ENCODE results near the gene GFOD1. TPM values are rescaled to one million over a fixed set of nuclear protein-coding genes. Genes with fewer than 3 reads are reported as not detected.

Gene GFOD1
- total and polyA plus RNA-seq, 10 of the 15 experiments (the other 5 are each of a cell fraction or from before 2014, with no cell fraction given) = 6.5 to 41.4 (median 16.0) TPM

GRCh38 chr6:13314806-13315205, 172.6 kb downstream of the GFOD1 start:
- SMC1A ChIA-PET (ENCODE audit: uncharacterized antibody, unreplicated experiment) = interaction anchor here (0.8 to 2.6 kb wide), 10 partner anchors 10 to 403 kb away, joined by 3 to 13 read pairs (median 4); partner anchors contain the start of gene TBC1D7

More at GRCh38 chr6:13314806-13315205, 172.6 kb downstream of the GFOD1 start:
- no peak for FAIRE-seq
- H2AFZ ChIP-seq (ENCODE audit: control insufficient read depth, low read depth, low read length) = no peak overlapping the region
- no peaks in the 10 kb centered on the region for H3K4me1 ChIP-seq (ENCODE audit: control insufficient read depth, insufficient read depth, low read length)
- no peak overlapping the region for H3K27ac ChIP-seq (ENCODE audit: control insufficient read depth, insufficient read depth)
- CTCF ChIA-PET = interaction anchor here (0.7 to 4.4 kb wide), 3 partner anchors 16 to 192 kb away, joined by 3 to 14 read pairs (median 5); no protein-coding TSS in a partner anchor
- no peak overlapping the region for H3K4me3 ChIP-seq
- no peaks in the 10 kb centered on the region for H3K9me3 ChIP-seq (replicated peaks; ENCODE audit: control insufficient read depth, insufficient read depth, low read length)
- no peak overlapping the region for H3K9ac ChIP-seq (ENCODE audit: control insufficient read depth, insufficient read depth, low read length)
- POLR2A ChIA-PET = interaction anchor here (0.8 kb wide), 1 partner anchor 13 kb away, joined by 4 read pairs; the partner anchor contains the start of gene TBC1D7
- no peaks in the 10 kb centered on the region for H3K79me2 ChIP-seq (ENCODE audit: control insufficient read depth, insufficient read depth, low read length)
- no peak for DNase-seq (ENCODE audit: low read depth, low spot score)
- TF ChIP-seq ETV6 (conservative IDR thresholded peaks at IDR 0.05 in 1 of 2, IDR thresholded peaks at IDR 0.05 in 1 of 2; ENCODE audit: borderline replicate concordance in 1 of 2, low read depth in 1 of 2) = no peak
- no peak for TF ChIP-seq MYC (IDR thresholded peaks at IDR 0.05; ENCODE audit: insufficient read depth, insufficient read length, insufficient replicate concordance, low read length, severe bottlenecking)
- TF ChIP-seq JUNB (IDR thresholded peaks at IDR 0.05) = no peak
- TF ChIP-seq STAT1 (conservative IDR thresholded peaks at IDR 0.05) = no peak
- no peak for TF ChIP-seq NR2C1 (IDR thresholded peaks at IDR 0.05)
- no peak for TF ChIP-seq NFIC (IDR thresholded peaks at IDR 0.05; ENCODE audit: low read depth, low read length)
- no peak for TF ChIP-seq CHD4 (IDR thresholded peaks at IDR 0.05)
- TF ChIP-seq CBFB (IDR thresholded peaks at IDR 0.05; ENCODE audit: low read depth) = no peak
- TF ChIP-seq, protein P1, sequence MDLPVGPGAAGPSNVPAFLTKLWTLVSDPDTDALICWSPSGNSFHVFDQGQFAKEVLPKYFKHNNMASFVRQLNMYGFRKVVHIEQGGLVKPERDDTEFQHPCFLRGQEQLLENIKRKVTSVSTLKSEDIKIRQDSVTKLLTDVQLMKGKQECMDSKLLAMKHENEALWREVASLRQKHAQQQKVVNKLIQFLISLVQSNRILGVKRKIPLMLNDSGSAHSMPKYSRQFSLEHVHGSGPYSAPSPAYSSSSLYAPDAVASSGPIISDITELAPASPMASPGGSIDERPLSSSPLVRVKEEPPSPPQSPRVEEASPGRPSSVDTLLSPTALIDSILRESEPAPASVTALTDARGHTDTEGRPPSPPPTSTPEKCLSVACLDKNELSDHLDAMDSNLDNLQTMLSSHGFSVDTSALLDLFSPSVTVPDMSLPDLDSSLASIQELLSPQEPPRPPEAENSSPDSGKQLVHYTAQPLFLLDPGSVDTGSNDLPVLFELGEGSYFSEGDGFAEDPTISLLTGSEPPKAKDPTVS (IDR thresholded peaks at IDR 0.05; ENCODE audit: low read depth, low read length) = no peak
- no peak for TF ChIP-seq ATF7 (IDR thresholded peaks at IDR 0.05; ENCODE audit: low read depth)
- RAD21 ChIA-PET (ENCODE audit: unreplicated experiment) = no interaction called here
- in situ Hi-C loops (cut with MboI) = no loop called here
- BruUV-seq (replicated peaks) = no TSS peak
- no peaks in the 10 kb centered on the region for H4K20me1 ChIP-seq (ENCODE audit: control insufficient read depth, insufficient read depth)
- H3K36me3 ChIP-seq (ENCODE audit: control insufficient read depth in 2 of 2, insufficient read depth in 2 of 2, low read length in 1 of 2) = peaks cover 2 to 11% of the 10 kb centered on the region in 2 experiments; a peak in 3 of 4 replicates
- H3K4me2 ChIP-seq (ENCODE audit: control insufficient read depth, insufficient read depth) = no peak overlapping the region
- ATAC-seq = no peak
- intact Hi-C loops (cut with micrococcal nuclease; ENCODE audit: unreplicated experiment) = no loop called here
- H3K27me3 ChIP-seq (replicated peaks in 1 of 2; ENCODE audit: control insufficient read depth in 2 of 2, insufficient read depth in 2 of 2, low read length in 1 of 2) = no peaks in the 10 kb centered on the region

Data from GM12878 (cell line).